Muscle layer of colon (tissue), 2 donors: ENCODE results near the gene SEMA7A.

Experiments used
- H3K27ac ChIP-seq: one replicate; pipeline ENCODE4 v1.7.0; 2013; ENCODE audit warnings: low read depth, mild to moderate bottlenecking, low read length, moderate library complexity
- H3K27me3 ChIP-seq, 2 donors: one replicate each; pipeline ENCODE4 v1.7.0; 2013; ENCODE audit warnings: low read length in 2 of 2, mild to moderate bottlenecking in 2 of 2; ENCODE audit not compliant: insufficient read depth in 2 of 2, control insufficient read depth in 1 of 2
- H3K36me3 ChIP-seq: one replicate; pipeline ENCODE4 v1.7.0; 2013; ENCODE audit warnings: mild to moderate bottlenecking, low read length; ENCODE audit not compliant: insufficient read depth
- H3K4me1 ChIP-seq: one replicate; pipeline ENCODE4 v1.7.0; 2013; ENCODE audit warnings: mild to moderate bottlenecking, low read length; ENCODE audit not compliant: insufficient read depth
- H3K4me3 ChIP-seq, 2 donors: one replicate each; pipeline ENCODE4 v1.7.0; 2013; ENCODE audit warnings: low read length in 2 of 2, low read depth in 1 of 2, mild to moderate bottlenecking in 1 of 2, moderate library complexity in 1 of 2
- H3K9ac ChIP-seq: one replicate; pipeline ENCODE4 v1.7.0; 2013; ENCODE audit warnings: low read length
- H3K9me3 ChIP-seq: one replicate; pipeline ENCODE4 v1.7.0; 2013; ENCODE audit warnings: mild to moderate bottlenecking, low read length
- donor health status: abdominal sarcoma.
- donor health status: Adenocarcinoma of cecum.

Gene SEMA7A

DNA sequence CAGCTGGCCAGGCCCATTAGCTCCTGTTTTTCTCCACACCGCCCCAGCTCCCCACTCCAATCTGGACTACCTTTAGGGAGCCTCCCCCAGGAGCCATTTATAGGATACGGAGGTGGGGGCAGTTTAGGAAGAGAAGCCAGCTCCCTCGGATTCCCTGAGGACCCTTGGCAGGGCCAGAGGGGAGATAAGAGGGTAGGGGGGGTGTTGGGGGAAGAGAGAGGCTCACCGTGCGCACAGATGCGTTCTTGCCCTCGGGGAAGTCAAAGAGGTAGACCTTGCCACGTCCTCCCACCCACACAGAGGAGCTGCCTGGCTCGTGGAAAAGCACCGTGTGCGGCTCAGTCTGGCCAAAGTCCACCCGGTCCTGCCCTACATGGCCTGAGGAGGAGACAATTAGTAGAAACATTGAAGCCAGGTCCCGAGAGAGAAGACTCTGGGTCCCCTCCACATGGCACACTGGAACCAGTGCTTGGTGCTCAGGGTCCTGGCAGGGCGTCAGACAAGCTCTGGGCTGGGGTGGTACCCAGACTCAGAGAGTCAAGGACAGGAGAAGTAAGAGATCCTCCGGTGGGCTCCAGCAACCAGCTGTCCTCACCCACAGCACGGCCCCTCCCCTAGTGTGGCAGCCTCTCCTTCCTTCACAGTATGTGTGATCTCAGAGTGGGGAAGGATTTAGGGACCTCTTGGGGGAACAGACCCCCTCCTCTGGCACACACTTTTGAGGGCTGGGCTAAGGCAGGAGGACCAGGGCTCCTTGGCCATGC is 15.0 kb downstream of the SEMA7A start:
- no peaks in the 10 kb centered on the region for H3K36me3 ChIP-seq
- H3K9me3 ChIP-seq, result no peaks in the 10 kb centered on the region
- H3K9ac ChIP-seq, result no peak overlapping the region
- H3K4me1 ChIP-seq, result no peaks in the 10 kb centered on the region
- H3K27me3 ChIP-seq, result no peaks in the 10 kb centered on the region
- H3K4me3 ChIP-seq, result no peak overlapping the region
- no peak overlapping the region for H3K27ac ChIP-seq

DNA sequence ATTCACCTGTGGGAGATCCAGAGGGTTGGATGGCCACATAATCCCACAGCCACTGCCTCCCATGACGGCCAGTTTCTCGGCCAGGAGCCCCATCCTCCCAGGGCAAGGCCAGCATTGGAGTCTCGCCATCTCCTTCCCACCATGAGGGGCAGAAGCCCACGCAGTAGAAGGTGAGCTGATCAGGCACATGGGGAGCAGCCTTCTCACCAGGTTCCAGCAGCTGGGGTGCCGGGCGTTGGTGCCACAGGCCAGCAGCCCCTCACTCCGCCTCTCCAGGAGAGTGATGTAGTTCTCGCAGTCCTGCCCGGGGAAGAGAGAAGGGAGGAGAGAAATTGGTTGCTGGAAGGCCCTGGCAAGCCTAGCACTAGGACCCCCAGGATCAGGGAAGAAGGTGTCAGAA is 16.1 kb downstream of the SEMA7A start:
- H3K4me3 ChIP-seq, result no peak overlapping the region
- H3K27ac ChIP-seq, result no peak overlapping the region
- H3K4me1 ChIP-seq, result no peaks in the 10 kb centered on the region
- no peak overlapping the region for H3K9ac ChIP-seq
- no peaks in the 10 kb centered on the region for H3K27me3 ChIP-seq
- no peaks in the 10 kb centered on the region for H3K36me3 ChIP-seq
- H3K9me3 ChIP-seq, result no peaks in the 10 kb centered on the region

DNA sequence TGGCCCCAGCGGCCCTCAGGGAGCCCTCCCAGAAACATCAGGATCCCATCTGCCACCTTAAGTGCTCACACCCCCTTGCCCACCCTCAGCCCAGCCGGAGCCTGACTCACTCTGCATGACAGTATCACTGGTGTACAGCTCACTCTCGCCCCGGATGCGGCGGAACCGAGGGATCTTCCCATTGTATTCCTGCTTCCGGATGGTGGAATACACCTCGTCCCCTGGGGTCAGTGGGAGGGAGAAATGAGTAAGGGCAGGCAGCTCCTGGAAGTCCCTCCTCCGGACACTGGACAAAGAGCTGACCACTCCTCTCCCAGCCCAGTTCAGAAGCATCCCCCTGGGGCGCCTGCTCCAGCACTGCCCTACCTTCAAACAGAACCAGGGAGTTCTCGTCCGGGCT is 16.5 kb downstream of the SEMA7A start:
- Histone ChIP-seq H3K4me1 (no peaks in the 10 kb centered on the region), H3K27ac (no peak overlapping the region), H3K9ac (no peak overlapping the region), H3K9me3 (no peaks in the 10 kb centered on the region), H3K4me3 (no peak overlapping the region), H3K36me3 (no peaks in the 10 kb centered on the region), H3K27me3 (no peaks in the 10 kb centered on the region)

DNA sequence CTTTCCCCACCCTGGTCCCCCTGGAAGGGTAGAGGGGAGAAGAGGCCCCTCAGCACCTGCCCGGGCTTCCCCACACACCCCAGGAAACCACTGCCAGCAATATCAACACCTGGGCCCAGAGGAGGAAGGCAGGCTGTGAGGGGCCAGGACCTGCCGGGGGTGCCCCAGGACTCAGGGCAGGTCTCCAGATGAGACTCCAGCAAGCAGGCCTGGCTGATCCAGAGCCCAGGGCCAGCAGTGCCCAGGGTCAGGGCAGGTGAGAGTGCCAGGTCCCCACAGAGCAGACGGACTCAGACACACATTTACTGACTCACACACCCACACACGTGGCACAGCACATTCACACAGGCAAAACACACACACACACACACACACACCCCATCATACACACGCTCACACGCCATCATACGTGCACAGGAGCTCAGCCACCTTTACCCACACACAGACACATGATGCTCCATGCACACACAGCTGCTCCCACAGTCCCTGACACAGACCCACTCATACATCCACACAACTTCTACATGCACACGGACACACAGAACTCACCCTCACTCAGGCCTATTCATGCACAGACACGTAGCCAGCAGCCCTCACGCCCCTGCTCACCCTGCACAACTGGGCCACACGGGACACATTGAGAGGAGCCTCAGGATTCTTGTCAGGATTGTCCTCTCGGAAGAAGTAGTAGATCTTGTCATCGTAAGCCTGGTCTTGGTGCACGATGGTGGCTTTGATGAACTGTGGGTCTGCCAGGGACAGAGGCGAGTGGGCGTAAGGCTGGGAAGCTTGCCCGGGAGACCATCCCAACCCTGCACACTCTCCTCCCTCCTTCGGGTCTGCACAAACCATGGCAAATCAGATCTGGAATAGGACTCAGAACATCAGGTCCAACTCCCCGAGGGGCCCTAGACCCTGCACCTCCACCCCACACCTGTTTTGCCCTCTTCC is 17.5 kb downstream of the SEMA7A start:
- H3K36me3 ChIP-seq, result no peaks in the 10 kb centered on the region
- no peak overlapping the region for H3K9ac ChIP-seq
- no peak overlapping the region for H3K4me3 ChIP-seq
- no peaks in the 10 kb centered on the region for H3K4me1 ChIP-seq
- H3K9me3 ChIP-seq, result no peaks in the 10 kb centered on the region
- no peaks in the 10 kb centered on the region for H3K27me3 ChIP-seq
- no peak overlapping the region for H3K27ac ChIP-seq

DNA sequence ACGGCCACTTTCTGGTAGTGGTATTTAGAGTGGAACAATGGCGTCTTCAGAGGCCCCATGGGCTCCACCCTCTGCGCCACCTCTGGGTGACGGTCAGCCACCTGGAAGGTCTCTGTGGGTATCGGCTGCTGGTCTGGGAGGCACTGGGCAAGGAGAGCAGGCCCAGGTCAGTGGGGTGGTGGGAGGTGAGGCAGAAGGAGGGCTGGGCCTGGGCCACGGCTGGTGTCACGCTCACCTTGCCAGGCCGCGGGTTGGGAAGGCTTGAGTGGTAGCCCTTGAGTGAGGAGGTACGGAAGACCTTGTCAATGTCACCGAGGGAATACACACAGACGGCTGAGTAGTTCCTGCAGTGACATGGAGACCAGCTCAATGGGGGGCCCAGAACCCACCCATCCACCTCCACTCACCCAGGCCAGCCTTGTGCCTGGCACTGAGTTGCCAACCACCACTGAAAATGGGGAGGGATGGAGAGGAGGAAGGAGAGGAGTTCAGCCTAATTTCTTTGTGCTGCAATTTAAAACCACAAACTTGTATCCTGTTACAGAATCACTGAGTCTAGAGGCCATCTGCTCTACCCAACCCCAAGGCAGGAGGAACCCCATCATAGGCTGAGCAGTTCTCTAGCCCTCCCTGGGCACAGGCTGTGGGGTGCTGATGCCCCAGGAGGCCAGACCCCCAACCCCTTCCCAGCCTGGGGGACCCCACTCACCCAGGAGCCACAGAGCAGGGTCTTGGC is 19.0 kb downstream of the SEMA7A start:
- Histone ChIP-seq H3K36me3 (no peaks in the 10 kb centered on the region), H3K9me3 (no peaks in the 10 kb centered on the region), H3K4me1 (no peaks in the 10 kb centered on the region), H3K27me3 (no peaks in the 10 kb centered on the region), H3K27ac (no peak overlapping the region), H3K4me3 (no peak overlapping the region), H3K9ac (no peak overlapping the region)

DNA sequence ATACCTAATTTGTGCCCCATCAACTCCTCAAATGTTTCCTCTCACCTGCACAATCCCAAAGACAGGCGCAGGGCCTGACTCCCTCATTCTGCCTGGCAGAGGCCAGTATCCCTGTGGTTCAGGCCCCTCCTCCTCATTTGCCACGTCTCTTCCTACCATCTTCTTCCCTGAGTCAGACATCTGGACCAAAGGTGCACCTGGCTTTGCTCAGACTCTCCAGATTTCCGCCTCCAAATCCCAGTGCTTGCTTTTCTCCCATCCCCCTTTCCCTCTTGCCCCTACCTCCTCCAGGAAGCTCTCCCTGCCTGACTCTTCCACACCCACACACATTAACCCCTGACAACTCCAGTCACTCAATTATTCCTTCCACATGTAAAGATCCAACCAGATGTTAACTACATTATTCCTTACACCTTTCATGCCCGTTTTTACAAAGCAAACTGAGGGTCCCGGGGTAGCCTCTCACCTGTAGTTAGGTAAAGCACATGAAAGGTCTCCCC is 19.6 kb downstream of the SEMA7A start:
- no peaks in the 10 kb centered on the region for H3K36me3 ChIP-seq
- H3K27ac ChIP-seq, result no peak overlapping the region
- no peaks in the 10 kb centered on the region for H3K4me1 ChIP-seq
- H3K4me3 ChIP-seq, result no peak overlapping the region
- no peak overlapping the region for H3K9ac ChIP-seq
- H3K27me3 ChIP-seq, result no peaks in the 10 kb centered on the region
- no peaks in the 10 kb centered on the region for H3K9me3 ChIP-seq

DNA sequence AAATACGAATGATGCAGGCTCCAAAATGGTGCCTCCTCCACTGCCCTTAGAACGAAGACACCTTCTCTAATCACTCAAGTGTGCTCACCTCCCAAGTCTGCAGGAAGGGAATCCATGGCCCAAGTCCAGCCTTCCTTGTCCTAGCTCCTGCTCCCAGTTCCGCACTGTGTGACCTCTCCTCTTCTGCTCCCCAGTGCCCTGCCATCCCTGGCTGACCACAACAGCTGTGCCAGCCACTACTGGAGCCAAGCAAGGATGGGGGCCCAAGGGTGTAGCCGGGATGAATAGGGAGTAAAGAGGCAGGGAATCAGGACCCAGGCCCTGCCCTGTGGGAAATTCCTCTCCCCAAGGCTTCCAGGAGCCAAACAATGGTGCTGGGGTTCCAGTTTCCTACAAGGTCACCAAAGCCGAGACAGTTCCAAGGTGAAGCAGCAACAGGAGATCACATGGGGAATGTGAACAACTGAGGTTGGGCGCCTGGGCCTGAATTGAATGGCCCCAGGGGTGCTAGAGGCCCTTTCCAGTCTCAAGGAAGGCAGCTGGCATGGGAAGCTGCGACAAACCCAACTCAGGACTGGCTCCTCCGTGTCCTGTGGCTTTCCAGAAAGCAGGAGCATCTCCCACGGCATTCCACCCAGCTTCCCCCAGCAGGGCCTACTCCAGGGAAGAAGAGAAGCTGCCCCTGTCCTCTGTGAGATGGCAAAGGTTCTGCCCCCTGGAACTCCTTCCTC is 20.2 kb downstream of the SEMA7A start:
- Histone ChIP-seq H3K4me3 (no peak overlapping the region), H3K36me3 (no peaks in the 10 kb centered on the region), H3K4me1 (no peaks in the 10 kb centered on the region), H3K27ac (no peak overlapping the region), H3K9ac (no peak overlapping the region), H3K9me3 (no peaks in the 10 kb centered on the region), H3K27me3 (no peaks in the 10 kb centered on the region)

DNA sequence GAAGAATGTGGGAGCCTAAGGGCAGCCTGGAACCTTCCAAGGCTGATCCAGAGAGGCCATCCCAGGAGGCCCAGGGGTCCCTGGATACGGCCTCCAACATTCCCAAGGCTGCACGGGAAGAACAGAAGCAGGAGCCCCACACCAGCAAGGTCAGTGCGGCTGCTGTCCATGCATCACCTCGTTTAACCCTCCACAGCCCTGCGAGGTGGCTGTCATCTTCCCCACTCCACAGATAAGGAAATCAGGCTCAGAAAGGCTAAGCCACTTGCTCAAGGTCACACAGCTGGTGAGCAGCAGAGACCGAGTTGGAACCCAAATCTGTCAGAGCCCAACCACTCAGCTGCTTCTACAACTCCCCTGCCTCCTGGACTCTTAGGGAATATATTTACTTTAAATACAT is 21.6 kb downstream of the SEMA7A start:
- Histone ChIP-seq H3K27me3 (no peaks in the 10 kb centered on the region), H3K9me3 (no peaks in the 10 kb centered on the region), H3K27ac (no peak overlapping the region), H3K4me3 (no peak overlapping the region), H3K9ac (no peak overlapping the region), H3K4me1 (no peaks in the 10 kb centered on the region), H3K36me3 (no peaks in the 10 kb centered on the region)

DNA sequence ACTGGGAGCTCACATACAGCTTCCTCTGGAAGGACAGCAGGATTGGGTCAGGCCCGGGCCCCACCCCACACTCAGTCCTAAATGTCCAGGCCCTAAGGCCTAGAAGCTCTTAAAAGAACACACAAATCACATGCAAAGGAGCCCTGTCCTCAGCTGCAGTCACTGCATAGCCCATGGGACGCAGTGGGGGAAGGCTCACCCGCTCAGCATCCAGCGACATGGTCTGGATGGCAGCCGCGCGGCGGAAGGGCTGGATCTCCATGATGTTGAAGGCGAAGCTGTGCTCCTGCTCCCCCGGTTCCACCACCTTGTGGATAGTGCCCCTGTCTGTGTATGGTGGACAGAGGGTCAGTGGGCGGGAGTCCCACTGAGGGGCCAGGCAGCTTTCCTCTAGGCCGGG is 22.1 kb downstream of the SEMA7A start:
- Histone ChIP-seq H3K36me3 (no peaks in the 10 kb centered on the region), H3K4me3 (no peak overlapping the region), H3K27me3 (no peaks in the 10 kb centered on the region), H3K4me1 (no peaks in the 10 kb centered on the region), H3K9me3 (no peaks in the 10 kb centered on the region), H3K27ac (no peak overlapping the region), H3K9ac (no peak overlapping the region)

DNA sequence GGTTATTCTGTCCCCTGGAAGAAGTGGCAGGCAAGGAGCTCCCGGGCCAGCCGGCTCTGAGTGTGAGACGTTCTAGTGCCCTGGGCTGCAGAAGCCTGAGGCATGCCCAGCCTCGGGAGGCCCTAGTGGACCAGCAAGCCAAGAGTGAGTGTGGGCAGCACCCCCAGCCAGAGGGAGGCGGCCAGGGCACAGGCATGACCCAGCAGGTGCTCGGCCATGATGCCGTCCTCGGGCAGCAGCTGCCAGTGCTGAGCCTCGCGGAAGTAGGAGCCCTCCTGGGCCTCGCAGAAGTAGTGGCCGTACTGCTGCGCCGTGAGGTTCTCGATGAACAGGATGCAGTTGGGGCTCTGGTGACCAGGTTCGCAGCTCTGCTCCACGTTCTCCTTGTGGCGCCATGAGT is 23.3 kb downstream of the SEMA7A start:
- Histone ChIP-seq H3K27me3 (no peaks in the 10 kb centered on the region), H3K36me3 (no peaks in the 10 kb centered on the region), H3K4me1 (no peaks in the 10 kb centered on the region), H3K4me3 (no peak overlapping the region), H3K9me3 (no peaks in the 10 kb centered on the region), H3K9ac (no peak overlapping the region), H3K27ac (no peak overlapping the region)

DNA sequence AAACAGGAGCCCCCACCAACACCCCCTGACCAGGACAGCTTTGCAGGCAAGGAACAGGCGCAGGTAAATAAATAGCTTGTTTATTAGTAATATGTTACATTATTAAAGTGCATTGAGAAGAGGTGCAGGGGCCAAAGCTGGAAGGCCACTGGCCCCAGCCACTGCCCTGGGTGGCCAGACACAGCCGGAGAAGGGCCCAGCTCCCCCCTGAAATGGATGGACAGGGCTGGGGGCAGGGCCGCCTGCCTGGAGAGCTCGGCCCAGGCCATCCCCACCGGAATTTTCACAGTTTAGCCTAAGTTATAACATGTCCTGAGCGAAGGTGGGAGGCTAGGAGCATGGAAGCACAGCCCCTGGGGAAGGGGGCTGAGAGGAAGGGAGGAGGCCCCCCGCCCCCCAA is 24.5 kb downstream of the SEMA7A start:
- Histone ChIP-seq H3K27ac (no peak overlapping the region), H3K9me3 (no peaks in the 10 kb centered on the region), H3K27me3 (no peaks in the 10 kb centered on the region), H3K4me3 (no peak overlapping the region), H3K36me3 (no peaks in the 10 kb centered on the region), H3K4me1 (no peaks in the 10 kb centered on the region), H3K9ac (no peak overlapping the region)
